ENCODE measurements around the gene PCBP3.
"Not testable (repeated sequence)": the region's sequence is repeated elsewhere in the genome, so short reads cannot be mapped to it uniquely, and the experiment has no call there.

PCBP3 gene

GRCh38 chr21:45611296-45611695 is 32.2 kb upstream of the PCBP3 start:
- no peak for DNase-seq (ENCODE audit: low spot score)
- TF ChIP-seq CTCF (IDR thresholded peaks at IDR 0.05; ENCODE audit: extremely low read depth, missing control alignments): no peak

- no peak for DNase-seq (ENCODE audit: low spot score)
- no peak for TF ChIP-seq CTCF (IDR thresholded peaks at IDR 0.05; ENCODE audit: extremely low read depth, missing control alignments)
Measured at GRCh38 chr21:45611939-45612664, 31.4 kb upstream of the PCBP3 start.

GRCh38 chr21:45612665-45613019 is 30.9 kb upstream of the PCBP3 start:
- not testable (repeated sequence) for DNase-seq (ENCODE audit: low spot score)

GRCh38 chr21:45613396-45613795 is 30.1 kb upstream of the PCBP3 start:
- DNase-seq (ENCODE audit: low spot score): no peak
- no peak for TF ChIP-seq CTCF (IDR thresholded peaks at IDR 0.05; ENCODE audit: extremely low read depth, missing control alignments)

GRCh38 chr21:45613881-45614280 is 29.6 kb upstream of the PCBP3 start:
- TF ChIP-seq CTCF (IDR thresholded peaks at IDR 0.05; ENCODE audit: extremely low read depth, missing control alignments): no peak
- no peak for DNase-seq (ENCODE audit: low spot score)

GRCh38 chr21:45615145-45615711 is 28.3 kb upstream of the PCBP3 start:
- TF ChIP-seq CTCF (IDR thresholded peaks at IDR 0.05; ENCODE audit: extremely low read depth, missing control alignments): no peak

GRCh38 chr21:45617021-45617921 is 26.3 kb upstream of the PCBP3 start:
- no peak for DNase-seq (ENCODE audit: low spot score)
- no peak for TF ChIP-seq CTCF (IDR thresholded peaks at IDR 0.05; ENCODE audit: extremely low read depth, missing control alignments)

More at GRCh38 chr21:45615145-45615711, 28.3 kb upstream of the PCBP3 start:
- peak; percentile 76 for DNase-seq (ENCODE audit: low spot score)
